ENCODE measurements around the gene HSPA6.
"Not testable (repeated sequence)": the region's sequence is repeated elsewhere in the genome, so short reads cannot be mapped to it uniquely, and the experiment has no call there.

DNA sequence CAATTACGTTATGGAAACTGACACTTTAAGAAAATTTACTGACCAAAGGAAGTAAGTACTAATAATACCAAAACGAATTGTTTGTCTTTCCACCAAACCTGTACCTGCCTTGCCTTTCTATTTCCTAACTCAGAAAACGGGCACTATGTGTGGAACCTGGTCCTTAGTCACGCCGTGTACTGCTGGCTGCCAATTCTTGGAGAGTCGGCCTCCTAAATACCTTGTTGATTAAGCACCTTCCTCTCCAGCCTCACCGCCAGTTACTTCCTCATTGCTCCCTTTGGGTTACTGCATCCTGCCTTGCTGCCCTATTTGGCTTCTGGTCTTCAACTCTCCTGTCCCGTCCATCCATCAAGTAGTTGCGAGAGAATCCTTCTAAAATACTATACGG, 16.2 kb downstream of the HSPA6 start:
- TF ChIP-seq, protein P1, sequence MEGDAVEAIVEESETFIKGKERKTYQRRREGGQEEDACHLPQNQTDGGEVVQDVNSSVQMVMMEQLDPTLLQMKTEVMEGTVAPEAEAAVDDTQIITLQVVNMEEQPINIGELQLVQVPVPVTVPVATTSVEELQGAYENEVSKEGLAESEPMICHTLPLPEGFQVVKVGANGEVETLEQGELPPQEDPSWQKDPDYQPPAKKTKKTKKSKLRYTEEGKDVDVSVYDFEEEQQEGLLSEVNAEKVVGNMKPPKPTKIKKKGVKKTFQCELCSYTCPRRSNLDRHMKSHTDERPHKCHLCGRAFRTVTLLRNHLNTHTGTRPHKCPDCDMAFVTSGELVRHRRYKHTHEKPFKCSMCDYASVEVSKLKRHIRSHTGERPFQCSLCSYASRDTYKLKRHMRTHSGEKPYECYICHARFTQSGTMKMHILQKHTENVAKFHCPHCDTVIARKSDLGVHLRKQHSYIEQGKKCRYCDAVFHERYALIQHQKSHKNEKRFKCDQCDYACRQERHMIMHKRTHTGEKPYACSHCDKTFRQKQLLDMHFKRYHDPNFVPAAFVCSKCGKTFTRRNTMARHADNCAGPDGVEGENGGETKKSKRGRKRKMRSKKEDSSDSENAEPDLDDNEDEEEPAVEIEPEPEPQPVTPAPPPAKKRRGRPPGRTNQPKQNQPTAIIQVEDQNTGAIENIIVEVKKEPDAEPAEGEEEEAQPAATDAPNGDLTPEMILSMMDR (IDR thresholded peaks at IDR 0.05), result not testable (repeated sequence)
- TF ChIP-seq POLR2A (IDR thresholded peaks at IDR 0.05), result not testable (repeated sequence)
